Choroid plexus epithelial cell (primary cell): ENCODE data around the gene TBX20.

Experiments
- DNase-seq: peaks from one replicate; pipeline ENCODE4 v3.0.0-alpha.2; 2010; ENCODE audit warnings: low read depth
- H3K4me3 ChIP-seq: 2 replicates; pipeline ENCODE4 v1.5.1; 2011; ENCODE audit warnings: low read depth, mild to moderate bottlenecking, control low read depth, low read length, moderate library complexity
- CTCF ChIP-seq: conservative IDR thresholded peaks from 2 replicates; pipeline ENCODE4 v1.5.1; 2011; ENCODE audit warnings: low read depth, mild to moderate bottlenecking, control low read depth, inconsistent platforms, low read length, moderate library complexity

Gene TBX20

GRCh38 chr7:35255443-35256255, 1.7 kb upstream of the TBX20 start:
- TF ChIP-seq CTCF: no peak
- no peak for DNase-seq
- no peak overlapping the region for H3K4me3 ChIP-seq

- DNase-seq: no peak
- no peak for TF ChIP-seq CTCF
- H3K4me3 ChIP-seq: no peak overlapping the region
Observed at GRCh38 chr7:35254496-35255442, 869 bp upstream of the TBX20 start.

- no peak for TF ChIP-seq CTCF
- no peak overlapping the region for H3K4me3 ChIP-seq
Observed at GRCh38 chr7:35253460-35253709, 515 bp downstream of the TBX20 start.

GRCh38 chr7:35252612-35253459, 1.1 kb downstream of the TBX20 start:
- DNase-seq: no peak
- TF ChIP-seq CTCF: no peak
- no peak overlapping the region for H3K4me3 ChIP-seq

More at GRCh38 chr7:35253460-35253709, 515 bp downstream of the TBX20 start:
- DNase-seq: no peak

DNA sequence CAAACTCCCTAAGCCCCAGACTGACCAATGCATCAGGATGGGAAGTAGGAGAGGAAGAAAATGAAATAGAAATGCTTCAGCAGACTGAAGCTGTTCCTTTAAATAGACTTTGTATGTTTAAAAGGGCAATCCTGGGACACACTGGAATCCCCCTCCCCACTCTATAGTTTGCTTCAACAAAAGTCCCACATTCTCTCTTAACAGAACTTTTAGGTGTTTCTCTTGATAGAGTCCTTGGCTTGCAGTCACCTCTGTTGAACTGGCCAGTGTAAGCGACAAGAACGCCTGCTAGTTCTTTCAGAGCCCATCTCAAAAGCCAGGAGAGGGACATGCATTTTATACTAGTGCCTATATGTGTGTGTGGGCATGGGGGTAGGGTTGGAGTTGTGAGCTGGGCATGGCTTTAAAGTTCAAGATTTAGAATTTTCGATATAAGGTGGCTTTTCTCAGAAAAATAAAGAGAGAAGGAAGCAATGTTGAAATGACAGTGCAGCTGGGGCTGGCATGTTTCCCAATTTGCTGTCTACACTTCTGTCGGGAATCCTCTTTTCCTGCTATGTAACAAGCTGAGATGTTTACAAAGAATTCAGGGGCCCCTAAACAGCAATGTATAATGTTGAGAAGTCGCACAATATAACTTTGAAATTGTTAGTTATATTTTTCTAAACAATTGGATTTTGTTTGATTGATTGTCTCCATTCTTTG, 2.1 kb downstream of the TBX20 start:
- DNase-seq: no peak
- no peak overlapping the region for H3K4me3 ChIP-seq
- no peak for TF ChIP-seq CTCF

- TF ChIP-seq CTCF: no peak
- no peak overlapping the region for H3K4me3 ChIP-seq
- DNase-seq: no peak
Observed at GRCh38 chr7:35250941-35251340, 3.0 kb downstream of the TBX20 start.
